H1 (cell line): ENCODE data around the gene STARD6. TPM values are rescaled to one million over a fixed set of nuclear protein-coding genes. Genes with fewer than 3 reads are reported as not detected.

Source experiments
- CTCF ChIA-PET: fragments of 300-600 bp; sonication (Branson Sonifier 250); formaldehyde crosslinking; loops from one replicate; lab custom pipeline; 2021; ENCODE audit not compliant: partially characterized antibody; lab: Charles Lee
- POLR2A ChIA-PET: fragments of 300-600 bp; sonication (Branson Sonifier 250); formaldehyde crosslinking; loops from one replicate; lab custom pipeline; 2021; ENCODE audit warnings: inconsistent platforms; ENCODE audit not compliant: partially characterized antibody; lab: Charles Lee
- DNase-seq, 2 experiments: peaks; one replicate each; pipeline versions ENCODE4 v3.0.0 to v3.0.0-alpha.2; 2010 to 2022; ENCODE audit warnings: low spot score in 2 of 2, low read depth in 1 of 2, mixed read lengths in 1 of 2
- FAIRE-seq: peaks from 2 replicates; lab custom pipeline; 2011; peaks lifted over from hg19 to GRCh38; lab: Jason Lieb, UNC
- H2AFZ ChIP-seq: 2 replicates; pipeline ENCODE4 v1.8.1; 2012; ENCODE audit warnings: low read length, inconsistent platforms
- H2AK5ac ChIP-seq: 2 replicates; pipeline ENCODE4 v1.6.1; 2013; ENCODE audit warnings: low read depth, low read length
- H2BK120ac ChIP-seq: replicated peaks from 2 replicates; pipeline ENCODE3; 2013; ENCODE audit warnings: low read depth, low read length, inconsistent platforms
- H2BK12ac ChIP-seq: 2 replicates; pipeline ENCODE4 v1.6.1; 2013; ENCODE audit warnings: low read depth, low read length
- H2BK15ac ChIP-seq: 2 replicates; pipeline ENCODE4 v1.6.1; 2013; ENCODE audit warnings: low read length
- H2BK20ac ChIP-seq: 2 replicates; pipeline ENCODE4 v1.6.1; 2013; ENCODE audit warnings: low read length
- H2BK5ac ChIP-seq: 2 replicates; pipeline ENCODE4 v1.6.1; 2013; ENCODE audit warnings: low read depth, low read length
- H3K14ac ChIP-seq: 2 replicates; pipeline ENCODE4 v1.6.1; 2013; ENCODE audit warnings: inconsistent platforms; ENCODE audit not compliant: insufficient read length
- H3K18ac ChIP-seq: 2 replicates; pipeline ENCODE4 v1.6.1; 2013; ENCODE audit warnings: low read length; ENCODE audit errors: extremely low read depth
- H3K23ac ChIP-seq: 2 replicates; pipeline ENCODE4 v1.6.1; 2013; ENCODE audit warnings: inconsistent platforms; ENCODE audit not compliant: insufficient read length
- H3K23me2 ChIP-seq: 2 replicates; pipeline ENCODE4 v1.6.1; 2013; ENCODE audit warnings: low read depth, low read length
- H3K27ac ChIP-seq: 2 replicates; pipeline ENCODE4 v1.6.1; 2011; ENCODE audit warnings: low read depth, low read length, inconsistent platforms
- H3K27me3 ChIP-seq, 4 experiments: replicated peaks in 1 of 4; 1 replicate in 1 of 4; 2 replicates in 3 of 4; pipeline versions ENCODE4 v1.6.1 to v1.8.1; 2011 to 2013; ENCODE audit warnings: low read length in 3 of 4, mild to moderate bottlenecking in 3 of 4, inconsistent platforms in 2 of 4, mixed read lengths in 2 of 4, moderate library complexity in 1 of 4; ENCODE audit not compliant: control insufficient read depth in 3 of 4, insufficient read depth in 3 of 4; ENCODE audit errors: extremely low read depth in 1 of 4
- H3K36me3 ChIP-seq, 4 experiments: 2 replicates each; pipeline versions ENCODE4 v1.6.1 to v1.8.1; 2011 to 2013; ENCODE audit warnings: mild to moderate bottlenecking in 4 of 4, low read length in 3 of 4, moderate library complexity in 2 of 4, control low read depth in 1 of 4, inconsistent platforms in 1 of 4; ENCODE audit not compliant: insufficient read depth in 4 of 4, control insufficient read depth in 2 of 4
- H3K4ac ChIP-seq: replicated peaks from 2 replicates; pipeline ENCODE3; 2013; ENCODE audit warnings: low read length, low read depth, mixed read lengths, inconsistent platforms; ENCODE audit not compliant: insufficient read length
- H3K4me1 ChIP-seq, 4 experiments: replicated peaks in 1 of 4; 1 replicate in 1 of 4; 2 replicates in 3 of 4; pipeline versions ENCODE4 v1.6.1 to v1.8.1; 2011 to 2013; ENCODE audit warnings: low read length in 3 of 4, inconsistent platforms in 2 of 4, mixed read lengths in 1 of 4; ENCODE audit not compliant: insufficient read depth in 4 of 4, control insufficient read depth in 3 of 4
- H3K4me2 ChIP-seq, 2 experiments: 2 replicates each; pipeline versions ENCODE4 v1.6.1 to v1.8.1; 2011 to 2013; ENCODE audit warnings: low read depth in 2 of 2, low read length in 2 of 2, control low read depth in 1 of 2, inconsistent platforms in 1 of 2, mild to moderate bottlenecking in 1 of 2; ENCODE audit not compliant: insufficient read depth in 1 of 2
- H3K4me3 ChIP-seq, 4 experiments: fragments of 200-600, 300-600 bp in 1 of 4; sonication (generic), shearing (Covaris generic), sonication (Bioruptor Twin) in 1 of 4; 2 replicates each; pipeline versions ENCODE4 v1.5.1 to v1.8.1; 2011 to 2016; ENCODE audit warnings: low read length in 4 of 4, low read depth in 3 of 4, control low read depth in 2 of 4, inconsistent platforms in 2 of 4, mild to moderate bottlenecking in 2 of 4, mixed read lengths in 1 of 4, moderate library complexity in 1 of 4; ENCODE audit not compliant: insufficient read depth in 2 of 4; ENCODE audit errors: extremely low read depth in 1 of 4
- H3K56ac ChIP-seq: replicated peaks from 2 replicates; pipeline ENCODE3; 2013; ENCODE audit warnings: low read depth, mild to moderate bottlenecking, mixed read lengths, low read length, inconsistent platforms; ENCODE audit not compliant: insufficient read length
- H3K79me1 ChIP-seq: 2 replicates; pipeline ENCODE4 v1.6.1; 2013; ENCODE audit warnings: low read depth, low read length, control low read depth
- H3K79me2 ChIP-seq, 2 experiments: 2 replicates each; pipeline versions ENCODE4 v1.6.1 to v1.8.1; 2012 to 2013; ENCODE audit warnings: low read length in 2 of 2, mild to moderate bottlenecking in 2 of 2, inconsistent platforms in 1 of 2; ENCODE audit not compliant: insufficient read depth in 2 of 2, control insufficient read depth in 1 of 2
- H3K9ac ChIP-seq, 4 experiments: replicated peaks in 1 of 4; 1 replicate in 1 of 4; 2 replicates in 3 of 4; pipeline versions ENCODE4 v1.6.1 to v1.8.1; 2011 to 2013; ENCODE audit warnings: low read depth in 3 of 4, low read length in 3 of 4, control low read depth in 2 of 4, mild to moderate bottlenecking in 2 of 4, moderate library complexity in 2 of 4, inconsistent platforms in 1 of 4; ENCODE audit errors: extremely low read depth in 1 of 4
- H3K9me3 ChIP-seq, 2 experiments: 2 replicates each; pipeline versions ENCODE4 v1.6.1 to v1.8.1; 2012 to 2013; ENCODE audit warnings: mild to moderate bottlenecking in 2 of 2, moderate library complexity in 2 of 2, control low read depth in 1 of 2, inconsistent platforms in 1 of 2, low read depth in 1 of 2, low read length in 1 of 2, mixed read lengths in 1 of 2; ENCODE audit not compliant: insufficient read depth in 2 of 2
- H4K20me1 ChIP-seq, 2 experiments: replicated peaks in 1 of 2; 2 replicates each; pipeline versions ENCODE3 to v1.8.1; 2011 to 2013; ENCODE audit warnings: inconsistent platforms in 2 of 2, low read length in 2 of 2, mild to moderate bottlenecking in 1 of 2; ENCODE audit not compliant: insufficient read depth in 2 of 2, control insufficient read depth in 1 of 2
- H4K5ac ChIP-seq: 2 replicates; pipeline ENCODE4 v1.6.1; 2013; ENCODE audit warnings: low read length, low read depth, mixed read lengths, inconsistent platforms; ENCODE audit not compliant: insufficient read length
- H4K8ac ChIP-seq: 2 replicates; pipeline ENCODE4 v1.8.0; 2013; ENCODE audit warnings: mild to moderate bottlenecking, moderate library complexity, low read length, inconsistent platforms; ENCODE audit not compliant: insufficient read depth; ENCODE audit errors: extremely low read depth
- H4K91ac ChIP-seq: replicated peaks from 2 replicates; pipeline ENCODE3; 2013; ENCODE audit warnings: low read length, mixed read lengths, inconsistent platforms; ENCODE audit not compliant: insufficient read length
- NANOG ChIP-seq: IDR thresholded peaks from 2 replicates; pipeline ENCODE4 v1.6.1; 2011; ENCODE audit warnings: low read length, low read depth, mild to moderate bottlenecking, inconsistent platforms; ENCODE audit not compliant: insufficient read depth, poor library complexity, severe bottlenecking
- SRF ChIP-seq: IDR thresholded peaks from 2 replicates; pipeline ENCODE4 v1.6.1; 2011; ENCODE audit warnings: mild to moderate bottlenecking, low read depth, low read length, moderate library complexity
- WGBS, 2 experiments: shearing (Covaris generic) in 1 of 2; methylation state at CpG; one replicate each; pipeline versions ENCODE4 v1.1.6 to v1.1.7; 2013 to 2015; ENCODE audit warnings: low lambda C conversion rate in 2 of 2, mixed read lengths in 2 of 2, inconsistent platforms in 1 of 2, low coverage in 1 of 2, missing lambda C conversion rate in 1 of 2; ENCODE audit not compliant: insufficient replicate concordance in 2 of 2, insufficient coverage in 1 of 2, insufficient read length in 1 of 2; ENCODE audit errors: extremely low coverage in 1 of 2, missing lambda C conversion rate in 1 of 2; 5-methylcytosine and 5-hydroxymethylcytosine counted together
- polyA plus RNA-seq, 7 experiments: library from polyadenylated mRNA; depleted of rRNA in 3 of 7; stranded (reverse) in 5 of 7; unstranded in 2 of 7; fragments of >200 nt in 5 of 7; fragments of 200-250 nt in 2 of 7; gene quantifications; 1 replicate in 5 of 7; 2 replicates in 1 of 7; 4 replicates in 1 of 7; pipeline versions ENCODE4 v1.2.1 to v1.2.3, GENCODE V29; 2011 to 2013; ENCODE audit warnings: missing spikeins in 2 of 7, mixed read lengths in 2 of 7
- total RNA-seq: library from RNA; stranded (reverse); fragmentation: NEBNext Ultra II Directional; extraction: Animal tissue kit (Norgen Biotek cat#: 25700); gene quantifications from 2 replicates; pipeline ENCODE4 v1.2.1, GENCODE V29; 2021
- TF ChIP-seq, protein P1 (sequence below): IDR thresholded peaks from 2 replicates; pipeline ENCODE4 v1.6.1; 2012; ENCODE audit warnings: inconsistent platforms

The STARD6 gene
- total and polyA plus RNA-seq, 2 of the 8 experiments (the other 6 are each of a cell fraction or from before 2014, with no cell fraction given), result not detected

- H3K27ac ChIP-seq, result no peak overlapping the region
- CTCF ChIA-PET, result interaction anchor here (0.9 kb wide), 1 partner anchor 22 kb away, joined by 4 read pairs; no protein-coding TSS in a partner anchor
- POLR2A ChIA-PET, result interaction anchor here (1.1 to 2.1 kb wide), 2 partner anchors 8 to 135 kb away, joined by 3 to 4 read pairs; partner anchors contain the start of gene MBD2
Observed at GRCh38 chr18:54359233-54359632, 1.6 kb upstream of the STARD6 start.

More at GRCh38 chr18:54359233-54359632, 1.6 kb upstream of the STARD6 start:
- Histone ChIP-seq H3K9me3 (no peaks in the 10 kb centered on the region), H2AFZ (no peak overlapping the region), H3K27me3 (no peaks in the 10 kb centered on the region), H2BK12ac (no peak overlapping the region), H3K4ac (no peak overlapping the region), H3K4me1 (peaks cover 0 to 6% (median 1%) of the 10 kb centered on the region in 4 experiments; a peak in 4 of 7 replicates), H4K5ac (no peak overlapping the region), H2BK120ac (no peak overlapping the region), H4K20me1 (no peaks in the 10 kb centered on the region), H4K8ac (no peak overlapping the region), H3K36me3 (peaks cover 0 to 22% (median 8%) of the 10 kb centered on the region in 4 experiments; a peak in 5 of 8 replicates), H3K4me3 (peak overlapping the region; percentile 84 to 98 (median 90); a peak in 5 of 8 replicates), H3K79me1 (no peaks in the 10 kb centered on the region), H4K91ac (no peak overlapping the region), H2BK20ac (no peak overlapping the region), H3K79me2 (peaks cover 0 to 23% of the 10 kb centered on the region in 2 experiments; a peak in 2 of 4 replicates), H2AK5ac (no peak overlapping the region), H3K23me2 (peaks cover 6% of the 10 kb centered on the region), H3K9ac (peak overlapping the region in 2 of 4 experiments; percentile 44 to 64; a peak in 2 of 7 replicates), H3K4me2 (peak overlapping the region; percentile 70 to 80), H2BK15ac (no peak overlapping the region), H3K56ac (no peak overlapping the region), H3K14ac (no peak overlapping the region), H3K23ac (no peak overlapping the region), H3K18ac (no peak overlapping the region), H2BK5ac (no peak overlapping the region)
- DNase-seq, result no peak
- WGBS, 2 experiments, result 48% methylated on average over 6 of the region's 6 CpGs; no CpG with 5 or more reads in 1 of the 2 experiments
- FAIRE-seq, result peak; percentile 57
- TF ChIP-seq, protein P1, sequence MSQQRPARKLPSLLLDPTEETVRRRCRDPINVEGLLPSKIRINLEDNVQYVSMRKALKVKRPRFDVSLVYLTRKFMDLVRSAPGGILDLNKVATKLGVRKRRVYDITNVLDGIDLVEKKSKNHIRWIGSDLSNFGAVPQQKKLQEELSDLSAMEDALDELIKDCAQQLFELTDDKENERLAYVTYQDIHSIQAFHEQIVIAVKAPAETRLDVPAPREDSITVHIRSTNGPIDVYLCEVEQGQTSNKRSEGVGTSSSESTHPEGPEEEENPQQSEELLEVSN, result no peak
- TF ChIP-seq NANOG (no peak), SRF (no peak)
